ENCODE measurements around the gene MCRIP1. TPM values are rescaled to one million over a fixed set of nuclear protein-coding genes. Genes with fewer than 3 reads are reported as not detected.

The MCRIP1 gene
- total RNA-seq, 2 donors from 2014 or later = 83.6 to 150 TPM

GRCh38 chr17:81852237-81852636 is 19.1 kb upstream of the MCRIP1 start:
- intact Hi-C loops (cut with DNase I) = no loop called here
- TF ChIP-seq POLR2AphosphoS5 (IDR thresholded peaks at IDR 0.05) = no peak
- TF ChIP-seq POLR2A (IDR thresholded peaks at IDR 0.05) = no peak
- TF ChIP-seq CTCF (IDR thresholded peaks at IDR 0.05) = no peak
- 85% methylated on average over 11 of the region's 12 CpGs for WGBS

GRCh38 chr17:81851423-81851822 is 18.3 kb upstream of the MCRIP1 start:
- no peak overlapping the region for H3K27ac ChIP-seq
- DNase-seq (ENCODE audit: low spot score) = no peak
- no peaks in the 10 kb centered on the region for H3K4me1 ChIP-seq (replicated peaks)
- H3K9me3 ChIP-seq = no peaks in the 10 kb centered on the region
- TF ChIP-seq CTCF (IDR thresholded peaks at IDR 0.05) (no peak), POLR2AphosphoS5 (IDR thresholded peaks at IDR 0.05) (no peak)
- H3K27me3 ChIP-seq (replicated peaks; ENCODE audit: insufficient read depth) = no peaks in the 10 kb centered on the region
- intact Hi-C loops (cut with DNase I) = no loop called here
- H3K4me3 ChIP-seq = no peak overlapping the region
- peaks cover 17 to 21% of the 10 kb centered on the region in 2 donors for H3K36me3 ChIP-seq
- 90% methylated on average over 16 of the region's 16 CpGs for WGBS

More at GRCh38 chr17:81852237-81852636, 19.1 kb upstream of the MCRIP1 start:
- DNase-seq (ENCODE audit: low spot score) = no peak
- H3K9me3 ChIP-seq = no peaks in the 10 kb centered on the region
- no peaks in the 10 kb centered on the region for H3K27me3 ChIP-seq (replicated peaks; ENCODE audit: insufficient read depth)
- no peak overlapping the region for H3K27ac ChIP-seq
- H3K4me3 ChIP-seq = no peak overlapping the region
- peaks cover 14% of the 10 kb centered on the region in 2 donors for H3K36me3 ChIP-seq
- H3K4me1 ChIP-seq (replicated peaks) = no peaks in the 10 kb centered on the region

GRCh38 chr17:81849457-81849856 is 16.4 kb upstream of the MCRIP1 start:
- TF ChIP-seq CTCF (IDR thresholded peaks at IDR 0.05) (no peak), POLR2AphosphoS5 (IDR thresholded peaks at IDR 0.05) (no peak), POLR2A (IDR thresholded peaks at IDR 0.05) (no peak)
- Histone ChIP-seq H3K36me3 (peaks cover 36 to 41% of the 10 kb centered on the region in 2 donors), H3K9me3 (no peaks in the 10 kb centered on the region), H3K27ac (no peak overlapping the region), H3K4me3 (no peak overlapping the region), H3K27me3 (replicated peaks; ENCODE audit: insufficient read depth) (no peaks in the 10 kb centered on the region), H3K4me1 (replicated peaks) (no peaks in the 10 kb centered on the region)
- DNase-seq (ENCODE audit: low spot score) = no peak
- 94% methylated on average over 12 of the region's 12 CpGs for WGBS
- intact Hi-C loops (cut with DNase I) = no loop called here

- intact Hi-C loops (cut with DNase I) = no loop called here
- H3K4me3 ChIP-seq = no peak overlapping the region
- H3K4me1 ChIP-seq (replicated peaks) = no peaks in the 10 kb centered on the region
- no peak for DNase-seq (ENCODE audit: low spot score)
- WGBS = 88% methylated on average over 21 of the region's 24 CpGs
- TF ChIP-seq CTCF (IDR thresholded peaks at IDR 0.05) (no peak), POLR2A (IDR thresholded peaks at IDR 0.05) (no peak), POLR2AphosphoS5 (IDR thresholded peaks at IDR 0.05) (no peak)
- no peaks in the 10 kb centered on the region for H3K27me3 ChIP-seq (replicated peaks; ENCODE audit: insufficient read depth)
- H3K9me3 ChIP-seq = no peaks in the 10 kb centered on the region
- H3K27ac ChIP-seq = no peak overlapping the region
- H3K36me3 ChIP-seq = peaks cover 34 to 43% of the 10 kb centered on the region in 2 donors
Measured at GRCh38 chr17:81846743-81847689, 13.9 kb upstream of the MCRIP1 start.
